A549 (cell line): Measurements from ENCODE around the gene MRPL28. TPM values are rescaled to one million over a fixed set of nuclear protein-coding genes. Genes with fewer than 3 reads are reported as not detected.

Source experiments
- ATAC-seq, 2 experiments: fragments of 200-7000 bp in 1 of 2; fragments of >200 bp in 1 of 2; cut with Nextera tagmentation in 1 of 2; cut with Tn5 transposase in 1 of 2; 3 replicates each; pipeline versions ENCODE4 v1.8.0 to v1.9.1; 2018 to 2020; ENCODE audit warnings: mild to moderate bottlenecking in 1 of 2, moderate library complexity in 1 of 2
- CTCF ChIA-PET: fragments of 300-600 bp; sonication (Branson Sonifier 250); formaldehyde crosslinking; extraction: SDS; loops from one replicate; lab custom pipeline; 2021; ENCODE audit warnings: antibody characterized with exemption, inconsistent platforms; lab: Yijun Ruan, JAX
- POLR2A ChIA-PET: fragments of 350-600 bp; formaldehyde crosslinking; extraction: SDS; loops from one replicate; lab custom pipeline; 2021; ENCODE audit warnings: antibody characterized with exemption, inconsistent platforms; lab: Yijun Ruan, JAX
- DNase-seq, 2 experiments: peaks; one replicate each; pipeline versions ENCODE4 v3.0.0 to v3.0.0-alpha.2; 2011 to 2016; ENCODE audit warnings: low read depth in 1 of 2, low spot score in 1 of 2
- FAIRE-seq: peaks from 2 replicates; lab custom pipeline; 2011; peaks lifted over from hg19 to GRCh38; lab: Jason Lieb, UNC
- H3K27ac ChIP-seq, 2 experiments: fragments of >200 bp; sonication (Bioruptor Twin); formaldehyde crosslinking; 3 replicates each; pipeline ENCODE4 v1.5.1; 2016 to 2017
- H3K4me1 ChIP-seq: fragments of >200 bp; sonication (Bioruptor Twin); formaldehyde crosslinking; 3 replicates; pipeline ENCODE4 v1.6.1; 2016
- H3K4me2 ChIP-seq: fragments of >200 bp; sonication (Bioruptor Twin); formaldehyde crosslinking; 3 replicates; pipeline ENCODE4 v1.6.1; 2016
- H3K4me3 ChIP-seq: fragments of >200 bp; sonication (Bioruptor Twin); formaldehyde crosslinking; 3 replicates; pipeline ENCODE4 v1.5.1; 2016
- H3K9me3 ChIP-seq: fragments of >200 bp; sonication (Bioruptor Twin); formaldehyde crosslinking; 3 replicates; pipeline ENCODE4 v1.6.1; 2016
- BCL3 ChIP-seq: fragments of >200 bp; sonication (Bioruptor Twin); formaldehyde crosslinking; IDR thresholded peaks from 3 replicates; pipeline ENCODE4 v1.6.1; 2016
- BHLHE40 ChIP-seq: IDR thresholded peaks from 2 replicates; pipeline ENCODE4 v1.6.1; 2012; ENCODE audit warnings: low read depth, low read length, inconsistent platforms
- CBX2 ChIP-seq: fragments of 200-600 bp; sonication (generic); IDR thresholded peaks from 2 replicates; pipeline ENCODE4 v1.6.1; 2016; ENCODE audit warnings: low read depth, mild to moderate bottlenecking, borderline replicate concordance
- CEBPB ChIP-seq, 2 experiments: fragments of >200 bp in 1 of 2; sonication (Bioruptor Twin) in 1 of 2; formaldehyde crosslinking in 1 of 2; IDR thresholded peaks; 2 replicates each; pipeline ENCODE4 v1.6.1; 2012 to 2016
- CHD4 ChIP-seq: fragments of 200-600 bp; sonication (generic); IDR thresholded peaks from 2 replicates; pipeline ENCODE4 v1.6.1; 2016; ENCODE audit warnings: antibody characterized with exemption, mild to moderate bottlenecking, borderline replicate concordance
- E2F6 ChIP-seq: IDR thresholded peaks from 2 replicates; pipeline ENCODE4 v1.6.1; 2012; ENCODE audit warnings: low read depth, borderline replicate concordance
- EHF ChIP-seq: fragments of 250-450 bp; sonication (Bioruptor Pico); IDR thresholded peaks from 2 replicates; pipeline ENCODE4 v1.5.0; 2020; ENCODE audit warnings: mild to moderate bottlenecking
- EHMT2 ChIP-seq: fragments of 200-600 bp; sonication (generic); IDR thresholded peaks from 2 replicates; pipeline ENCODE4 v1.6.1; 2016; ENCODE audit warnings: antibody characterized with exemption, low read depth, mild to moderate bottlenecking, moderate library complexity
- EP300 ChIP-seq, 2 experiments: fragments of >200 bp; sonication (Bioruptor Twin); formaldehyde crosslinking; IDR thresholded peaks; 2 replicates in 1 of 2; 3 replicates in 1 of 2; pipeline ENCODE4 v1.6.1; 2016 to 2017
- ESRRA ChIP-seq: fragments of 150-350 bp; IDR thresholded peaks from 2 replicates; pipeline ENCODE4 v1.6.1; 2014; ENCODE audit warnings: mild to moderate bottlenecking, low read length, borderline replicate concordance
- FOSB ChIP-seq: fragments of 250-450 bp; sonication (Bioruptor Pico); IDR thresholded peaks from 2 replicates; pipeline ENCODE4 v1.5.0; 2020; ENCODE audit warnings: mild to moderate bottlenecking, moderate library complexity
- FOXS1 ChIP-seq: fragments of 250-450 bp; sonication (Bioruptor Pico); IDR thresholded peaks from 2 replicates; pipeline ENCODE4 v1.5.0; 2020; ENCODE audit warnings: mild to moderate bottlenecking, moderate library complexity
- GATA3 ChIP-seq: IDR thresholded peaks from 2 replicates; pipeline ENCODE4 v1.6.1; 2012; ENCODE audit warnings: borderline replicate concordance
- HDAC2 ChIP-seq: fragments of 200-600 bp; sonication (generic); IDR thresholded peaks from 2 replicates; pipeline ENCODE4 v1.6.1; 2016
- HOXA7 ChIP-seq: fragments of 250-450 bp; sonication (Bioruptor Pico); IDR thresholded peaks from 2 replicates; pipeline ENCODE4 v1.5.0; 2020; ENCODE audit warnings: mild to moderate bottlenecking, moderate library complexity
- HOXB13 ChIP-seq: fragments of 250-450 bp; sonication (Bioruptor Pico); IDR thresholded peaks from 2 replicates; pipeline ENCODE4 v1.5.0; 2020; ENCODE audit warnings: low read depth, mild to moderate bottlenecking, moderate library complexity
- HOXB5 ChIP-seq: fragments of 250-450 bp; sonication (Bioruptor Pico); IDR thresholded peaks from 2 replicates; pipeline ENCODE4 v1.5.0; 2020; ENCODE audit warnings: mild to moderate bottlenecking, moderate library complexity
- JUN ChIP-seq, 2 experiments: fragments of >200 bp; sonication (Bioruptor Twin); formaldehyde crosslinking; IDR thresholded peaks; 2 replicates in 1 of 2; 3 replicates in 1 of 2; pipeline ENCODE4 v1.6.1; 2016 to 2017
- JUNB ChIP-seq: fragments of >200 bp; sonication (Bioruptor Twin); formaldehyde crosslinking; IDR thresholded peaks from 2 replicates; pipeline ENCODE4 v1.6.1; 2016
- KDM1A ChIP-seq: fragments of 200-600 bp; sonication (generic); IDR thresholded peaks from 2 replicates; pipeline ENCODE4 v1.6.1; 2016; ENCODE audit warnings: low read depth, mild to moderate bottlenecking
- MAZ ChIP-seq: fragments of 150-350 bp; IDR thresholded peaks from 2 replicates; pipeline ENCODE4 v1.6.1; 2014; ENCODE audit warnings: antibody characterized with exemption, low read depth, low read length, borderline replicate concordance
- NFE2L2 ChIP-seq: fragments of 150-350 bp; conservative IDR thresholded peaks from 2 replicates; pipeline ENCODE4 v1.6.1; 2014; ENCODE audit warnings: low read length
- NPAS2 ChIP-seq: fragments of 250-450 bp; sonication (Bioruptor Pico); IDR thresholded peaks from 2 replicates; pipeline ENCODE4 v1.8.0; 2022; ENCODE audit warnings: mild to moderate bottlenecking, moderate library complexity, borderline replicate concordance
- PHF8 ChIP-seq: fragments of 200-600 bp; sonication (generic); IDR thresholded peaks from 2 replicates; pipeline ENCODE4 v1.6.1; 2016; ENCODE audit warnings: low read depth, mild to moderate bottlenecking, antibody characterized with exemption, moderate library complexity, borderline replicate concordance
- POLR2A ChIP-seq: IDR thresholded peaks from 2 replicates; pipeline ENCODE4 v1.6.1; 2012; ENCODE audit warnings: mild to moderate bottlenecking, low read length
- RAD21 ChIP-seq, 2 experiments: fragments of >200 bp in 1 of 2; sonication (Bioruptor Twin) in 1 of 2; formaldehyde crosslinking in 1 of 2; IDR thresholded peaks in 1 of 2; conservative IDR thresholded peaks in 1 of 2; 2 replicates in 1 of 2; 3 replicates in 1 of 2; pipeline ENCODE4 v1.6.1; 2012 to 2018; ENCODE audit warnings: inconsistent platforms in 1 of 2
- RCOR1 ChIP-seq: fragments of 150-350 bp; IDR thresholded peaks from 2 replicates; pipeline ENCODE4 v1.6.1; 2014; ENCODE audit warnings: antibody characterized with exemption, low read length, low read depth
- RFX5 ChIP-seq: fragments of 450-650 bp; IDR thresholded peaks from 2 replicates; pipeline ENCODE4 v1.7.1; 2014; ENCODE audit warnings: antibody characterized with exemption, mild to moderate bottlenecking, moderate library complexity
- RNF2 ChIP-seq: fragments of 200-600 bp; sonication (generic); IDR thresholded peaks from 2 replicates; pipeline ENCODE4 v1.6.1; 2016; ENCODE audit warnings: low read depth, mild to moderate bottlenecking, antibody characterized with exemption, moderate library complexity, borderline replicate concordance
- SMC3 ChIP-seq: fragments of >200 bp; sonication (Bioruptor Twin); formaldehyde crosslinking; IDR thresholded peaks from 3 replicates; pipeline ENCODE4 v1.6.1; 2018; ENCODE audit warnings: inconsistent platforms
- SREBF2 ChIP-seq: fragments of 450-650 bp; IDR thresholded peaks from 2 replicates; pipeline ENCODE4 v1.6.1; 2014; ENCODE audit warnings: mild to moderate bottlenecking, moderate library complexity
- TFCP2L1 ChIP-seq: fragments of 250-450 bp; sonication (Bioruptor Pico); IDR thresholded peaks from 2 replicates; pipeline ENCODE4 v1.5.0; 2021; ENCODE audit warnings: mild to moderate bottlenecking
- ZNF302 ChIP-seq: fragments of 250-450 bp; sonication (Bioruptor Pico); IDR thresholded peaks from 2 replicates; pipeline ENCODE4 v1.9.0; 2021; ENCODE audit warnings: inconsistent platforms, mild to moderate bottlenecking, moderate library complexity
- ZSCAN20 ChIP-seq: fragments of 250-450 bp; sonication (Bioruptor Pico); IDR thresholded peaks from 2 replicates; pipeline ENCODE4 v1.8.0; 2022; ENCODE audit warnings: mild to moderate bottlenecking, moderate library complexity
- WGBS: methylation state at CpG from one replicate; pipeline ENCODE4 v1.1.6; 2017; ENCODE audit errors: missing lambda C conversion rate; 5-methylcytosine and 5-hydroxymethylcytosine counted together
- polyA minus RNA-seq: library from RNA; depleted of rRNA, polyadenylated mRNA; stranded (reverse); fragments of >200 nt; gene quantifications from 2 replicates; pipeline ENCODE4 v1.2.3, GENCODE V29; 2011; rRNA and poly(A)+ RNA removed
- polyA plus RNA-seq, 4 experiments: library from polyadenylated mRNA; depleted of rRNA in 3 of 4; stranded (reverse); fragments of >200 nt; fragmentation: RNase III in 1 of 4; extraction: RNeasy Plus Mini Kit Qiagen cat#74134 plus additional on column Dnase treatment in 1 of 4; gene quantifications; 2 replicates in 3 of 4; 3 replicates in 1 of 4; pipeline ENCODE4 v1.2.3, GENCODE V29; 2011 to 2017
- TF ChIP-seq, protein P1 (sequence below): fragments of 200-600 bp; sonication (generic); IDR thresholded peaks from 2 replicates; pipeline ENCODE4 v1.6.1; 2016; ENCODE audit warnings: antibody characterized with exemption, mild to moderate bottlenecking, moderate library complexity
- TF ChIP-seq, protein P2 (sequence below): IDR thresholded peaks from 2 replicates; pipeline ENCODE4 v1.6.1; 2012
- TF ChIP-seq, protein P3 (sequence below): fragments of >200 bp; sonication (Bioruptor Twin); formaldehyde crosslinking; IDR thresholded peaks from 2 replicates; pipeline ENCODE4 v1.6.1; 2016

Gene MRPL28
- polyA plus RNA-seq (2011; rRNA removed) (115 and 130 TPM in 2 replicates), polyA plus RNA-seq (2017; fragmentation: RNase III; extraction: RNeasy Plus Mini Kit Qiagen cat#74134 plus additional on column Dnase treatment) (139 to 144 TPM (median 139 TPM) in 3 replicates), polyA minus RNA-seq (56.3 and 61.4 TPM in 2 replicates)
- 235 and 249 TPM in 2 replicates for polyA plus RNA-seq (2012; cell fraction: cytosol; rRNA removed)
- 164 and 216 TPM in 2 replicates for polyA plus RNA-seq (2012; cell fraction: nucleus; rRNA removed)

DNA sequence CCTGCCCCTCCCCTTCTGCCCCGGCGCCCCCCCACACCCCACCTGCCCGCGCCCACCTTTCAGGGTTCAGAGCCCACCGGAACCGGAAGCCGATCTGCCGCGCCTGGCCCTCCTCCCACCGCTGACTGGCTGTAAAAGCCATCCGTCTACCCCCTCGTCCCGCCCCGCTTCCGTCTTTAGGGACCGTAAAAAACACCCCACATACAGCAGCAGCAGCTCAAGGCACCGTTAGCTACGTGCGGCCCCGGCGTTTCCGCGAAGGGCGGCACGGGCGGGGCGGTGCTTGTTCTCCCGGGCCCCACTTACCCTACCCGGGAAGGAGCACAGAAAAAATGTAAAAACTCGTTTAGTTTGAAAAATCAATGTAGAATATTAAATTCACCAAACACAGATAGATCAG is at the start of gene MRPL28:
Gene MRPL28 (minus strand): TSS at position 96 of the 400 bp plus-strand sequence. CDS start 320 bp downstream, outside the sequence.
- H3K27ac ChIP-seq, result peak within 1 kb of the TSS; percentile 68 to 89
- peak within 1 kb of the TSS; percentile 78 for H3K4me2 ChIP-seq
- CTCF ChIA-PET, result interaction anchor here (1.0 to 3.5 kb wide), 5 partner anchors 8 to 305 kb away, joined by 4 to 16 read pairs (median 5); partner anchors contain the start of gene HBQ1
- DNase-seq (peak; percentile 90 to 94), ATAC-seq (peak; percentile 84 to 96), FAIRE-seq (no peak)
- POLR2A ChIA-PET, result interaction anchor here (0.6 to 1.3 kb wide), 4 partner anchors 8 to 31 kb away, joined by 3 to 5 read pairs (median 3); partner anchors contain the start of genes AXIN1 and DECR2
- H3K4me1 ChIP-seq, result peaks cover 17% of the 10 kb centered on the region; the same call in 2 of the 3 replicates
- H3K4me3 ChIP-seq, result peak within 1 kb of the TSS; percentile 58
- no peaks in the 10 kb centered on the region for H3K9me3 ChIP-seq
- under 1% methylated on average over 25 of the region's 30 CpGs for WGBS
- no peak for TF ChIP-seq HDAC2
- no peak for TF ChIP-seq GATA3
- no peak for TF ChIP-seq E2F6
- 0 out of 2 replicates have a peak, but pooled peaks have one; percentile 68 for TF ChIP-seq HOXB5
- no peak for TF ChIP-seq FOSB (CRISPR knock-in tag)
- no peak for TF ChIP-seq PHF8
- no peak for TF ChIP-seq CHD4
- TF ChIP-seq CBX2, result no peak
- TF ChIP-seq RCOR1, result no peak
- peak; percentile 74 for TF ChIP-seq BHLHE40
- no peak for TF ChIP-seq EHMT2
- no peak for TF ChIP-seq TFCP2L1 (CRISPR knock-in tag)
- TF ChIP-seq, protein P1, sequence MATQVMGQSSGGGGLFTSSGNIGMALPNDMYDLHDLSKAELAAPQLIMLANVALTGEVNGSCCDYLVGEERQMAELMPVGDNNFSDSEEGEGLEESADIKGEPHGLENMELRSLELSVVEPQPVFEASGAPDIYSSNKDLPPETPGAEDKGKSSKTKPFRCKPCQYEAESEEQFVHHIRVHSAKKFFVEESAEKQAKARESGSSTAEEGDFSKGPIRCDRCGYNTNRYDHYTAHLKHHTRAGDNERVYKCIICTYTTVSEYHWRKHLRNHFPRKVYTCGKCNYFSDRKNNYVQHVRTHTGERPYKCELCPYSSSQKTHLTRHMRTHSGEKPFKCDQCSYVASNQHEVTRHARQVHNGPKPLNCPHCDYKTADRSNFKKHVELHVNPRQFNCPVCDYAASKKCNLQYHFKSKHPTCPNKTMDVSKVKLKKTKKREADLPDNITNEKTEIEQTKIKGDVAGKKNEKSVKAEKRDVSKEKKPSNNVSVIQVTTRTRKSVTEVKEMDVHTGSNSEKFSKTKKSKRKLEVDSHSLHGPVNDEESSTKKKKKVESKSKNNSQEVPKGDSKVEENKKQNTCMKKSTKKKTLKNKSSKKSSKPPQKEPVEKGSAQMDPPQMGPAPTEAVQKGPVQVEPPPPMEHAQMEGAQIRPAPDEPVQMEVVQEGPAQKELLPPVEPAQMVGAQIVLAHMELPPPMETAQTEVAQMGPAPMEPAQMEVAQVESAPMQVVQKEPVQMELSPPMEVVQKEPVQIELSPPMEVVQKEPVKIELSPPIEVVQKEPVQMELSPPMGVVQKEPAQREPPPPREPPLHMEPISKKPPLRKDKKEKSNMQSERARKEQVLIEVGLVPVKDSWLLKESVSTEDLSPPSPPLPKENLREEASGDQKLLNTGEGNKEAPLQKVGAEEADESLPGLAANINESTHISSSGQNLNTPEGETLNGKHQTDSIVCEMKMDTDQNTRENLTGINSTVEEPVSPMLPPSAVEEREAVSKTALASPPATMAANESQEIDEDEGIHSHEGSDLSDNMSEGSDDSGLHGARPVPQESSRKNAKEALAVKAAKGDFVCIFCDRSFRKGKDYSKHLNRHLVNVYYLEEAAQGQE, result no peak; the same call in 1 of the 2 replicates
- TF ChIP-seq CEBPB (IDR thresholded peaks at IDR 0.05), result no peak
- no peak for TF ChIP-seq KDM1A
- no peak for TF ChIP-seq ZSCAN20
- no peak for TF ChIP-seq EHF
- TF ChIP-seq SMC3, result no peak
- TF ChIP-seq ZNF302 (CRISPR knock-in tag), result no peak
- TF ChIP-seq MAZ, result peak; percentile 9; the same call in 1 of the 2 replicates
- TF ChIP-seq FOXS1 (CRISPR knock-in tag), result no peak
- no peak for TF ChIP-seq BCL3
- TF ChIP-seq RNF2, result no peak
- TF ChIP-seq NFE2L2, result no peak
- no peak for TF ChIP-seq JUNB
- no peak for TF ChIP-seq ESRRA
- TF ChIP-seq RFX5, result no peak
- TF ChIP-seq HOXB13 (CRISPR knock-in tag), result no peak
- TF ChIP-seq EP300 (IDR thresholded peaks at IDR 0.05), result no peak
- TF ChIP-seq POLR2A, result peak; percentile 20; the same call in 1 of the 2 replicates
- TF ChIP-seq HOXA7 (CRISPR knock-in tag), result no peak
- TF ChIP-seq, protein P2, sequence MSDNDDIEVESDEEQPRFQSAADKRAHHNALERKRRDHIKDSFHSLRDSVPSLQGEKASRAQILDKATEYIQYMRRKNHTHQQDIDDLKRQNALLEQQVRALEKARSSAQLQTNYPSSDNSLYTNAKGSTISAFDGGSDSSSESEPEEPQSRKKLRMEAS, result peak; percentile 51
- TF ChIP-seq SREBF2, result no peak
- TF ChIP-seq RAD21 (conservative IDR thresholded peaks at IDR 0.05 in 1 of 2, IDR thresholded peaks at IDR 0.05 in 1 of 2), result no peak
- TF ChIP-seq NPAS2, result no peak
- TF ChIP-seq, protein P3, sequence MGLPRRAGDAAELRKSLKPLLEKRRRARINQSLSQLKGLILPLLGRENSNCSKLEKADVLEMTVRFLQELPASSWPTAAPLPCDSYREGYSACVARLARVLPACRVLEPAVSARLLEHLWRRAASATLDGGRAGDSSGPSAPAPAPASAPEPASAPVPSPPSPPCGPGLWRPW, result no peak
- TF ChIP-seq JUN (IDR thresholded peaks at IDR 0.05), result peak in 1 of 2 experiments; percentile 50; a peak in 2 of 5 replicates
